ENCODE measurements around the gene SPEF2. TPM values are rescaled to one million over a fixed set of nuclear protein-coding genes. Genes with fewer than 3 reads are reported as not detected.

SPEF2 gene
- total and polyA plus RNA-seq, 4 donors = 0.42 to 4.5 (median 2.1) TPM

DNA sequence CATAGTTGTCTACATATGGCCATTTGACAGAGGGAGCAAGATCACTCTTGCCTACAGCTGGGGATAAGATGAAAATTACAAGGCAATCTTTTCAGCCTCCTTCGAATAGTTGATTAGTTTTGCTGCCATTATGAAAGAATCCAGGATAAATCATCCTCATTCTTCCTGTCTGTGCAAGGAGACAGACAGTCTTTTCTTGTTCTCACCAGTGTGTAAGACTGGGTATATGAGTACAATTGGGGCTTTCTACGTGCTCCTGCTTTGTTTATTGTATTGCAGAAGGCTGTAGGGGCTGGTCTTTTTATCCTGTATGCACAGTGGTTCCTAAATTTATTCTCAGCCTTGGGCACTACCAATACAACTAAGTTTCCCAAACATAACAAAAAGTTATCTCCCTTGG lies 76.8 kb downstream of the SPEF2 start:
- no peak overlapping the region for H3K4me3 ChIP-seq (ENCODE audit: low read depth in 1 of 3, low read length in 3 of 3)
- DNase-seq (ENCODE audit: low spot score) = no peak
- no peak overlapping the region for H3K27ac ChIP-seq (ENCODE audit: low read depth in 1 of 2, low read length in 2 of 2)
- TF ChIP-seq FOXA1 (IDR thresholded peaks at IDR 0.05) (no peak), YY1 (IDR thresholded peaks at IDR 0.05) (no peak), FOXA2 (IDR thresholded peaks at IDR 0.05) (no peak), RAD21 (IDR thresholded peaks at IDR 0.05) (no peak), GABPA (IDR thresholded peaks at IDR 0.05 in 1 of 2, conservative IDR thresholded peaks at IDR 0.05 in 1 of 2) (no peak)
- no peaks in the 10 kb centered on the region for H3K27me3 ChIP-seq (ENCODE audit: control insufficient read depth in 4 of 4, insufficient read depth in 4 of 4, low read length in 3 of 4)
- H3K9me3 ChIP-seq (ENCODE audit: control insufficient read depth in 4 of 4, low read length in 3 of 4) = no peaks in the 10 kb centered on the region
- WGBS = 87% methylated on average over 2 of the region's 2 CpGs
- no peaks in the 10 kb centered on the region for H3K4me1 ChIP-seq (ENCODE audit: control insufficient read depth in 4 of 4, insufficient read depth in 4 of 4, low read length in 3 of 4)
- H3K9ac ChIP-seq (ENCODE audit: low read depth in 1 of 2, low read length in 2 of 2) = no peak overlapping the region
- H3K36me3 ChIP-seq (ENCODE audit: control insufficient read depth in 4 of 4, insufficient read depth in 3 of 4, low read depth in 1 of 4, low read length in 3 of 4) = no peaks in the 10 kb centered on the region

DNA sequence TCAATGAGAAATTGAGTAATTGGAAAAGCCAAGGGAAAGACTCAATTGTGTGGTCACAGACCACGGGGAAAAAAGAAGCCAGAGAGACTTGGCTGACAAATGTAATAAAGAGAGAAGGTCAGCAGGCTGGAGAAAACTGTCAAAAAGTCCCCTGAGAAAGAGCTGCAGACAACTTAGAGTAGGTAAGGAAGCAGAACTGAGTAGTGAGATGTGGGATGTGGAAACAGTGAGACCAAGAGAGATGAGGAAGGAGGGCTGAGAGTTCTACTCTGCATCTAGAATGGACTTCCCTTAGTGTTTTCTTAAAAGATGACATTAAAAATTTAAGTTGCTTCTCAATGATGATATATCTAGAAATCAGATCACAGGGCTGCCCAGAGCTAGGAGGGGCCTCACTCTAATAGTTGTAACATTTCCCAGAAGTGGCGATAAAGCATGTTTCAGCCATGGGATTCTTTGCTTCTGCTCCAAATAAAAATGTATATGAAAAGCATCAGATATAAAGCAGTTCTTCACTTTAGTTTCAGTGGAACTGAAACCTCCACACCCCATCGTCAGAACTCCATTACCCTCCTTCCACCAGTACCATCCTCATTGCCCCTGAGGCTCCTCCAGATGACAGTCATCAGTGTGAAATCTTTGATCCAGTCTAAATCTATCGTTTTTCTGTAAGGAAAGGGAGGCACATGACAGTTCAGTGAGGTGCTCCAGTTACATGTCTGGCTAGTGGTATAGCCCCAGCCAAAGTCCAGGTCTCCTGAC lies 80.6 kb downstream of the SPEF2 start:
- no peak overlapping the region for H3K9ac ChIP-seq (ENCODE audit: low read depth in 1 of 2, low read length in 2 of 2)
- no peak for TF ChIP-seq HNF4G (IDR thresholded peaks at IDR 0.05)
- TF ChIP-seq, protein P1, sequence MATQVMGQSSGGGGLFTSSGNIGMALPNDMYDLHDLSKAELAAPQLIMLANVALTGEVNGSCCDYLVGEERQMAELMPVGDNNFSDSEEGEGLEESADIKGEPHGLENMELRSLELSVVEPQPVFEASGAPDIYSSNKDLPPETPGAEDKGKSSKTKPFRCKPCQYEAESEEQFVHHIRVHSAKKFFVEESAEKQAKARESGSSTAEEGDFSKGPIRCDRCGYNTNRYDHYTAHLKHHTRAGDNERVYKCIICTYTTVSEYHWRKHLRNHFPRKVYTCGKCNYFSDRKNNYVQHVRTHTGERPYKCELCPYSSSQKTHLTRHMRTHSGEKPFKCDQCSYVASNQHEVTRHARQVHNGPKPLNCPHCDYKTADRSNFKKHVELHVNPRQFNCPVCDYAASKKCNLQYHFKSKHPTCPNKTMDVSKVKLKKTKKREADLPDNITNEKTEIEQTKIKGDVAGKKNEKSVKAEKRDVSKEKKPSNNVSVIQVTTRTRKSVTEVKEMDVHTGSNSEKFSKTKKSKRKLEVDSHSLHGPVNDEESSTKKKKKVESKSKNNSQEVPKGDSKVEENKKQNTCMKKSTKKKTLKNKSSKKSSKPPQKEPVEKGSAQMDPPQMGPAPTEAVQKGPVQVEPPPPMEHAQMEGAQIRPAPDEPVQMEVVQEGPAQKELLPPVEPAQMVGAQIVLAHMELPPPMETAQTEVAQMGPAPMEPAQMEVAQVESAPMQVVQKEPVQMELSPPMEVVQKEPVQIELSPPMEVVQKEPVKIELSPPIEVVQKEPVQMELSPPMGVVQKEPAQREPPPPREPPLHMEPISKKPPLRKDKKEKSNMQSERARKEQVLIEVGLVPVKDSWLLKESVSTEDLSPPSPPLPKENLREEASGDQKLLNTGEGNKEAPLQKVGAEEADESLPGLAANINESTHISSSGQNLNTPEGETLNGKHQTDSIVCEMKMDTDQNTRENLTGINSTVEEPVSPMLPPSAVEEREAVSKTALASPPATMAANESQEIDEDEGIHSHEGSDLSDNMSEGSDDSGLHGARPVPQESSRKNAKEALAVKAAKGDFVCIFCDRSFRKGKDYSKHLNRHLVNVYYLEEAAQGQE (IDR thresholded peaks at IDR 0.05) = no peak
- TF ChIP-seq, protein P2, sequence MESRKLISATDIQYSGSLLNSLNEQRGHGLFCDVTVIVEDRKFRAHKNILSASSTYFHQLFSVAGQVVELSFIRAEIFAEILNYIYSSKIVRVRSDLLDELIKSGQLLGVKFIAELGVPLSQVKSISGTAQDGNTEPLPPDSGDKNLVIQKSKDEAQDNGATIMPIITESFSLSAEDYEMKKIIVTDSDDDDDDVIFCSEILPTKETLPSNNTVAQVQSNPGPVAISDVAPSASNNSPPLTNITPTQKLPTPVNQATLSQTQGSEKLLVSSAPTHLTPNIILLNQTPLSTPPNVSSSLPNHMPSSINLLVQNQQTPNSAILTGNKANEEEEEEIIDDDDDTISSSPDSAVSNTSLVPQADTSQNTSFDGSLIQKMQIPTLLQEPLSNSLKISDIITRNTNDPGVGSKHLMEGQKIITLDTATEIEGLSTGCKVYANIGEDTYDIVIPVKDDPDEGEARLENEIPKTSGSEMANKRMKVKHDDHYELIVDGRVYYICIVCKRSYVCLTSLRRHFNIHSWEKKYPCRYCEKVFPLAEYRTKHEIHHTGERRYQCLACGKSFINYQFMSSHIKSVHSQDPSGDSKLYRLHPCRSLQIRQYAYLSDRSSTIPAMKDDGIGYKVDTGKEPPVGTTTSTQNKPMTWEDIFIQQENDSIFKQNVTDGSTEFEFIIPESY (IDR thresholded peaks at IDR 0.05) = no peak
- no peak for TF ChIP-seq NR2F2 (IDR thresholded peaks at IDR 0.05)
- no peak for TF ChIP-seq RAD21 (IDR thresholded peaks at IDR 0.05)
- no peak for TF ChIP-seq TAF1 (conservative IDR thresholded peaks at IDR 0.05)
- no peak for TF ChIP-seq GABPA (IDR thresholded peaks at IDR 0.05 in 1 of 2, conservative IDR thresholded peaks at IDR 0.05 in 1 of 2)
- no peaks in the 10 kb centered on the region for H3K27me3 ChIP-seq (ENCODE audit: control insufficient read depth in 4 of 4, insufficient read depth in 4 of 4, low read length in 3 of 4)
- H3K27ac ChIP-seq (ENCODE audit: low read depth in 1 of 2, low read length in 2 of 2) = no peak overlapping the region
- no peaks in the 10 kb centered on the region for H3K9me3 ChIP-seq (ENCODE audit: control insufficient read depth in 4 of 4, low read length in 3 of 4)
- no peaks in the 10 kb centered on the region for H3K4me1 ChIP-seq (ENCODE audit: control insufficient read depth in 4 of 4, insufficient read depth in 4 of 4, low read length in 3 of 4)
- H3K4me3 ChIP-seq (ENCODE audit: low read depth in 1 of 3, low read length in 3 of 3) = no peak overlapping the region
- H3K36me3 ChIP-seq (ENCODE audit: control insufficient read depth in 4 of 4, insufficient read depth in 3 of 4, low read depth in 1 of 4, low read length in 3 of 4) = no peaks in the 10 kb centered on the region
- DNase-seq (ENCODE audit: low spot score) = no peak
- 87% methylated on average over 4 of the region's 4 CpGs for WGBS

DNA sequence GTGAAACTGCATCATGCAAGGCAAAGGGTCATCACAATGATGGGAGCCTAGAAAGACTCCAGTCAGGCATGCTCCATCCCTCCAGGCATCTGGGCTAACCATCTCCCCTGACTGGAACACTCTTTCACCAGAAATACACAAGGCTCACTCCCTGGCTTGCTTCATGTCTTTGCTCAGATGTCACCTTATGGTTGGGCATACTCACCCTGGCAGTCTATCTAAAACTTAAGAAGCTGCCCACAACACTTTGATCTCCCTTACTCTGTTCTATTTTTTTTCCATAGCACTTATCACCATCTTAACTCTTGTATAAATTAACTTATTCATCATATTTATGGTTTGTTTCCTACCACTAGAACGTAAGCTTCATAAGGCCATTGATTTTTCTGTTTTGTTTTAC lies 90.0 kb downstream of the SPEF2 start:
- no peak overlapping the region for H3K9ac ChIP-seq (ENCODE audit: low read depth in 1 of 2, low read length in 2 of 2)
- WGBS = 98% methylated on average over 1 of the region's 1 CpG
- no peaks in the 10 kb centered on the region for H3K9me3 ChIP-seq (ENCODE audit: control insufficient read depth in 4 of 4, low read length in 3 of 4)
- TF ChIP-seq RAD21 (IDR thresholded peaks at IDR 0.05) (no peak), HNF4A (conservative IDR thresholded peaks at IDR 0.05) (no peak), HNF4G (IDR thresholded peaks at IDR 0.05) (no peak), SP1 (IDR thresholded peaks at IDR 0.05) (no peak), EGR1 (IDR thresholded peaks at IDR 0.05; ENCODE audit: low read depth in 2 of 2) (no peak), RXRA (IDR thresholded peaks at IDR 0.05) (no peak), FOXA1 (IDR thresholded peaks at IDR 0.05) (no peak)
- TF ChIP-seq, protein P2 (IDR thresholded peaks at IDR 0.05) = no peak
- TF ChIP-seq, protein P3, sequence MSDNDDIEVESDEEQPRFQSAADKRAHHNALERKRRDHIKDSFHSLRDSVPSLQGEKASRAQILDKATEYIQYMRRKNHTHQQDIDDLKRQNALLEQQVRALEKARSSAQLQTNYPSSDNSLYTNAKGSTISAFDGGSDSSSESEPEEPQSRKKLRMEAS (IDR thresholded peaks at IDR 0.05) = no peak
- TF ChIP-seq, protein P4, sequence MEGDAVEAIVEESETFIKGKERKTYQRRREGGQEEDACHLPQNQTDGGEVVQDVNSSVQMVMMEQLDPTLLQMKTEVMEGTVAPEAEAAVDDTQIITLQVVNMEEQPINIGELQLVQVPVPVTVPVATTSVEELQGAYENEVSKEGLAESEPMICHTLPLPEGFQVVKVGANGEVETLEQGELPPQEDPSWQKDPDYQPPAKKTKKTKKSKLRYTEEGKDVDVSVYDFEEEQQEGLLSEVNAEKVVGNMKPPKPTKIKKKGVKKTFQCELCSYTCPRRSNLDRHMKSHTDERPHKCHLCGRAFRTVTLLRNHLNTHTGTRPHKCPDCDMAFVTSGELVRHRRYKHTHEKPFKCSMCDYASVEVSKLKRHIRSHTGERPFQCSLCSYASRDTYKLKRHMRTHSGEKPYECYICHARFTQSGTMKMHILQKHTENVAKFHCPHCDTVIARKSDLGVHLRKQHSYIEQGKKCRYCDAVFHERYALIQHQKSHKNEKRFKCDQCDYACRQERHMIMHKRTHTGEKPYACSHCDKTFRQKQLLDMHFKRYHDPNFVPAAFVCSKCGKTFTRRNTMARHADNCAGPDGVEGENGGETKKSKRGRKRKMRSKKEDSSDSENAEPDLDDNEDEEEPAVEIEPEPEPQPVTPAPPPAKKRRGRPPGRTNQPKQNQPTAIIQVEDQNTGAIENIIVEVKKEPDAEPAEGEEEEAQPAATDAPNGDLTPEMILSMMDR (IDR thresholded peaks at IDR 0.05; ENCODE audit: low read depth, low read length, missing input control) = no peak

More for the DNA sequence above, 90.0 kb downstream of the SPEF2 start:
- Histone ChIP-seq H3K4me3 (ENCODE audit: low read depth in 1 of 3, low read length in 3 of 3) (no peak overlapping the region), H3K27me3 (ENCODE audit: control insufficient read depth in 4 of 4, insufficient read depth in 4 of 4, low read length in 3 of 4) (no peaks in the 10 kb centered on the region), H3K27ac (ENCODE audit: low read depth in 1 of 2, low read length in 2 of 2) (no peak overlapping the region), H3K36me3 (ENCODE audit: control insufficient read depth in 4 of 4, insufficient read depth in 3 of 4, low read depth in 1 of 4, low read length in 3 of 4) (peaks cover 0 to 2% (median 0%) of the 10 kb centered on the region in 4 donors), H3K4me1 (ENCODE audit: control insufficient read depth in 4 of 4, insufficient read depth in 4 of 4, low read length in 3 of 4) (no peaks in the 10 kb centered on the region)
- DNase-seq (ENCODE audit: low spot score) = no peak

Measured in liver (tissue), 9 donors.